Smooth muscle cell of the brain vasculature (primary cell): ENCODE measurements around the gene ARHGAP9.

Source experiments
- DNase-seq: peaks from one replicate; pipeline ENCODE4 v3.0.0-alpha.2; 2012; ENCODE audit warnings: low read depth, low spot score

ARHGAP9 gene

GRCh38 chr12:57473886-57474285 is 5.8 kb downstream of the ARHGAP9 start:
- no peak for DNase-seq

GRCh38 chr12:57473392-57473791 is 6.3 kb downstream of the ARHGAP9 start:
- no peak for DNase-seq

DNA sequence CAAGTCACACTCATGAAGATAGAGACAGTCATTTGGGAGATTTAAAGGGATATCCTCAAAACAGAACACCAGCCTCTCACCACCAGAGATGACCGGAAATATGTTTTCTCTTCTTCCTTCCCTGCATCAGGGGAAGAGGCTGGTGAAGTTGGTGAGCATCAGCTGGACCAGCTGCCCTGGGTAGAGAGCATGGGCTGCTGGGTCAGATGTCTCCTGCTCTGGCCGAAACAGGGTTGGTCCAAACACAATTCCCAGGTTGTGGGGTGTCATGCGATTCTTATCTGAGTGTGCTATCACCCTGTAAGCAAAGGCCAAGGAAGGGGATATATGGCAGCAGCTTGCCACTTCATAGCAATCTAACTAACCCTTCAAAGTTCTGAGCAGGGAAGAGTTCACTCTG is 7.3 kb downstream of the ARHGAP9 start:
- no peak for DNase-seq

DNA sequence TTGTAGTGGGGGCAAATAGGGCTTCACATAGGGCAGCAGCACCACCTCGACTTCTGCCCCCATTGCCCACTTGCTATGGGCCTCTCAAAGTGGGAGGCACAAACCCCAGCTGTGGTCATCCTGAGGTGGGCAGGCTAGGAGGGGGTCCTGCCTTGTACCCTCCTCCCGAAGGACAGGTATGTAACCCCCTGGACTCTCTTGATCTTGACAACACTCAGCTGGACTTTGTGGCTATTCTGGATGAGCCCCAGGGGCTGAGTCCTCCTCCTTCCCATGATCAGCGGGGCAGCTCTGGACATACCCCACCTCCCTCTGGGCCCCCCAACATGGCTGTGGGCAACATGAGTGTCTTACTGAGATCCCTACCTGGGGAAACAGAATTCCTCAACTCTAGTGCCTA is 8.0 kb downstream of the ARHGAP9 start:
- no peak for DNase-seq

DNA sequence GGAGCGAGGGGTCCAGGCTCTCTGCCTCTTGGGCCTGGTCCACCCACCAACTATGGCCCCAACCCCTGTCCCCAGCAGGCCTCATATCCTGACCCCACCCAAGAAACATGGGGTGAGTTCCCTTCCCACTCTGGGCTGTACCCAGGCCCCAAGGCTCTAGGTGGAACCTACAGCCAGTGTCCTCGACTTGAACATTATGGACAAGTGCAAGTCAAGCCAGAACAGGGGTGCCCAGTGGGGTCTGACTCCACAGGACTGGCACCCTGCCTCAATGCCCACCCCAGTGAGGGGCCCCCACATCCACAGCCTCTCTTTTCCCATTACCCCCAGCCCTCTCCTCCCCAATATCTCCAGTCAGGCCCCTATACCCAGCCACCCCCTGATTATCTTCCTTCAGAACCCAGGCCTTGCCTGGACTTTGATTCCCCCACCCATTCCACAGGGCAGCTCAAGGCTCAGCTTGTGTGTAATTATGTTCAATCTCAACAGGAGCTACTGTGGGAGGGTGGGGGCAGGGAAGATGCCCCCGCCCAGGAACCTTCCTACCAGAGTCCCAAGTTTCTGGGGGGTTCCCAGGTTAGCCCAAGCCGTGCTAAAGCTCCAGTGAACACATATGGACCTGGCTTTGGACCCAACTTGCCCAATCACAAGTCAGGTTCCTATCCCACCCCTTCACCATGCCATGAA is 8.6 kb downstream of the ARHGAP9 start:
- DNase-seq: no peak

GRCh38 chr12:57470286-57470969 is 9.2 kb downstream of the ARHGAP9 start:
- no peak for DNase-seq

DNA sequence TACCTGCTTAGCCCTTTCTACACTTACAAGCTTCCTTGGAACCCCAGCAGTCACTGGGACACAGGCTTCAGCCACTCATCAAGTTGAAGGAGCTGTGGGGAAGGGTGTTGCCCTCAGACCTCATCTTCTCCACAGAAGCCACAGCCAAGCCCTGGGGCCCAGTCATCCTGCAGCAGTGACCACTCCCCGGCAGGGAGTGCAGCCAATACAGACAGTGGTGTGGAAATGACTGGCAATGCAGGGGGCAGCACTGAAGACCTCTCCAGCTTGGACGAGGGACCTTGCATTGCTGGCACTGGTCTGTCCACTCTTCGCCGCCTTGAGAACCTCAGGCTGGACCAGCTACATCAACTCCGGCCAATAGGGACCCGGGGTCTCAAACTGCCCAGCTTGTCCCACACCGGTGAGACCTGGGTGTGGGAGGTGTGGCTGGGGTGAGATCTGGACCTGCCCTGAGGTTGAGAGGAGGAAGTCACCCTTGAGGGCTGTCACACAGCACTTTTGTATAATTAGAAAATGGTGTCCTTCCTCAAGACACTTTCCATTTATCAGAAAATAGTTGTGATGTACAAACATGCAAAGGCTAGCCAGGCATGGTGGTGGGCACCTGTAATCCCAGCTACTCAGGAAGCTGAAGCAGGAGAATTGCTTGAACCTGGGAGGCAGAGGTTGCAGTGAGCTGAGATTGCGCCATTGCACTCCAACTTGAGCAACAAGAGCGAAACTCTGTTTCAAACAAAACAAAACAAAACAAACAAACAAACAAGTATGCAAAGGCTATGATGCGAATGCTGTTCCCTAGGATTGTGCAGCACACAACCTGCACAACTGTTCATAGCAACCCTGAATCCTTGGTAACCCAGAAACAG is 10.1 kb downstream of the ARHGAP9 start:
- DNase-seq: no peak

DNA sequence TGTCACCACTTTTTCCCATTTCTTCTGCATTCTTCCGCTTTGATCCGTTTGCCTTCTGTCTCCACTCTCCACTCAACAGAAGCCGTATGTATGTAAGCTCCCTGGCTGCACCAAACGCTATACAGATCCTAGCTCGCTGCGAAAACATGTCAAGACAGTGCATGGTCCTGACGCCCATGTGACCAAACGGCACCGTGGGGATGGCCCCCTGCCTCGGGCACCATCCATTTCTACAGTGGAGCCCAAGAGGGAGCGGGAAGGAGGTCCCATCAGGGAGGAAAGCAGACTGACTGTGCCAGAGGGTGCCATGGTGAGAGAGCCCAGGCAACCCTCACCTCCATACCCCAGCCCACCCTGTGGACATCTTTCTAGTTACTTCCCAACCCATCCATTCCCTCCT is 11.8 kb downstream of the ARHGAP9 start:
- no peak for DNase-seq

DNA sequence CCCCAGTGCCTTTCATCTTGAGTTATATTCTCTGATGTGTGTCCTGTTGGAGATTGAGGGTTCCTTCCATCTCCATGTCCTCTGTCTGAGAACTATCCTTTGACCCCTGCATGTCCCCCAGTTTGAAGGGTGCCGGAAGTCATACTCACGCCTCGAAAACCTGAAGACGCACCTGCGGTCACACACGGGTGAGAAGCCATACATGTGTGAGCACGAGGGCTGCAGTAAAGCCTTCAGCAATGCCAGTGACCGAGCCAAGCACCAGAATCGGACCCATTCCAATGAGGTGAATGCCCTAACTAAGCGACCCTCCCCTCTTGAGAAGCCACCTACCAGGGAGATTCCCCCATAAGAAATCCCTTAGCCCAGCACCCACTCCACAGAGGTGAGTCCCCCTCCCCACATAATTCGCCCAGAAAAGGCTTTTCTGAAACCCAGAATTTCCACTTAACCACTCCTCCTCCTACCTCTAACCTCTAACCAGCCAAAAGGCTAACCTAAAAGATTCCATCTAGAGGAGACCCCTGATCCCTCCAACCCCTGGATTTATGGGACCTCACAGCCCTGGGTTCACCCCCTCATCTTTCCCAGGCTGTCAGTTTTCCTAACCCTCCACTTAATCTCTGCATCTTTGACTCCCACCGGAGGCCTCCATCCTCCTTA is 12.3 kb downstream of the ARHGAP9 start:
- DNase-seq: no peak

- DNase-seq: no peak
These were observed 13.7 kb downstream of the ARHGAP9 start for GRCh38 chr12:57465747-57466505.

- DNase-seq: no peak
These were observed 14.5 kb downstream of the ARHGAP9 start for GRCh38 chr12:57465030-57465746.

DNA sequence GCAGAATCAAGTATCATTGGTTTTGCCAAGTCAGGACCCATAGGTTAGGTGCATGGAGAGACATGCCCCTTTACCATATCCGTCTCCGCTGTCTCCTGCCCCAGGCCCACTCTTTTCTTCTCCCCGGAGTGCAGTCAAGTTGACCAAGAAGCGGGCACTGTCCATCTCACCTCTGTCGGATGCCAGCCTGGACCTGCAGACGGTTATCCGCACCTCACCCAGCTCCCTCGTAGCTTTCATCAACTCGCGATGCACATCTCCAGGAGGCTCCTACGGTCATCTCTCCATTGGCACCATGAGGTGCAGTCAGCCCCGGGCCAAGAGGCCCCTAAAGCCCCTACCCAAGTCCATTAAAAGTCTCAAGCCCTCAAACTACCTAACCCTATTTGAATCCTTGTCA is 15.1 kb downstream of the ARHGAP9 start:
- no peak for DNase-seq

DNA sequence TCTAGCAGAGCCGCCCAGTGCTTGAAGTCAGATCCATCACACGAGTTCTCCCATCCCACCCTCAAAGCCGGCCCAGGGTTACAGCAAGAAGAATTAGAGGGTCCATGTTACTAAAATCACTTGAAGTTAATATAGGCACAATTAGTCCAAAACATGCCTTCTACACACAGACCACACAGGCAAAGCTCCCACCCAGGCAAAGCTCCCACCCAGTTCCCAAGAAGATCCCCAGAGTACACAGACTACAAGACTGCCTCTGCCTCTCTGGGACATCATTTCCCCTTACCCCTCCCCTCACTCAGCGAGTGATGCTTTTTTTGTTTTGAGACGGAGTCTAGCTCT is 16.8 kb downstream of the ARHGAP9 start:
- no peak for DNase-seq

GRCh38 chr12:57462251-57462911 is 17.3 kb downstream of the ARHGAP9 start:
- DNase-seq: peak; percentile 65

DNA sequence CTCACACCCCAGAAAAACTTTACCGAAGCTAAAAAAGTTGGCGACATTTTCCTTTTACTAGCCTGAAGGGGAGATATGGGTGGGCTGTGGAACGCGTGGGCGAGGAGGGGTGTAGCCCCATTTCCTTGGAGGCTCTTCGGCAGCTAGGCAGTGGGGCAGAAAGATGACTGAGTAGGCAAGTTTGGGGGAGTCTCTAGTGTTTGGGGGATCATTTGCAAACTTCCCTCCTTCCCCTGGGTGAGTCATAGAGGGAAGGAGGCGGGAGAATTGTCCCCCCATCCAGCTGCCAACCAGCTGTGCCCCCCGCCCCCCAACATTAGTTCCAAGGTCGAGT is 17.8 kb downstream of the ARHGAP9 start:
- no peak for DNase-seq

- no peak for DNase-seq
These were observed 18.3 kb downstream of the ARHGAP9 start for GRCh38 chr12:57461276-57461916.

DNA sequence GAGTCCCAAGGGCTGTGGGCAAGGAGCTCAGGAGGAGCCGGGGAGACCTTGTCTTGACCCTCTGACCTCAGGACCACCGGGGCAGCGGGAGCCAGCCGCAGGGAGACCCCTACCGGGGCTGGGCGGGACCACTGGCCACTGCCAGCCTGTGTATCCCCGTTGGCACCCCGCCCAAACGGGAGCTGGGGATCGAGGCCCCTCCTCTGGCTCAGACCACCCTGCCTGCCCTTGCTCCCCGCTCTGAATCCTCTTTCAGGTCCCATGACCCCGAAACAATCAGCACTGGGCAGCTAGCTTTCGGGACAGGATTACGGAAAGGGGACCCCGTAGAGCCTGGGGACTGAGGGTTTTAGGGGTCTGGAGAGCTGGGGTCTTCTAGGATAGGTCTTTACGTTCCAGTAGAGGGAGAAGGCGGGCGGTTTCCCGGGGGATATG is 18.8 kb downstream of the ARHGAP9 start:
- DNase-seq: no peak

- no peak for DNase-seq
These were observed 19.2 kb downstream of the ARHGAP9 start for GRCh38 chr12:57460468-57460784.

- no peak for DNase-seq
These were observed 19.8 kb downstream of the ARHGAP9 start, which contains the start of gene GLI1 for GRCh38 chr12:57459750-57460467. Gene GLI1, plus strand, starts transcription at chr12:57459785. Its CDS starts 3,907 bp downstream, at chr12:57463692.
